Stimulated activated CD4-positive, alpha-beta T cell treated with anti-CD3 and anti-CD28 coated beads, Interleukin-2, amount 100 ng/mL, for 4 hours (primary cell): Measurements from ENCODE around the gene PSMD14.
"Not testable (repeated sequence)": the region's sequence is repeated elsewhere in the genome, so short reads cannot be mapped to it uniquely, and the experiment has no call there.

ENCODE experiments used
- DNase-seq: peaks from one replicate; pipeline ENCODE4 v3.0.0-alpha.2; 2020; ENCODE audit warnings: low read depth

Gene PSMD14

GRCh38 chr2:161308178-161308955 lies at the start of gene PSMD14:
Gene PSMD14, plus strand, starts transcription at chr2:161308425. Its CDS starts 10,401 bp downstream, at chr2:161318826.
- peak; percentile 81 for DNase-seq

GRCh38 chr2:161265874-161266273 lies 42.4 kb upstream of the PSMD14 start:
- DNase-seq = no peak

DNA sequence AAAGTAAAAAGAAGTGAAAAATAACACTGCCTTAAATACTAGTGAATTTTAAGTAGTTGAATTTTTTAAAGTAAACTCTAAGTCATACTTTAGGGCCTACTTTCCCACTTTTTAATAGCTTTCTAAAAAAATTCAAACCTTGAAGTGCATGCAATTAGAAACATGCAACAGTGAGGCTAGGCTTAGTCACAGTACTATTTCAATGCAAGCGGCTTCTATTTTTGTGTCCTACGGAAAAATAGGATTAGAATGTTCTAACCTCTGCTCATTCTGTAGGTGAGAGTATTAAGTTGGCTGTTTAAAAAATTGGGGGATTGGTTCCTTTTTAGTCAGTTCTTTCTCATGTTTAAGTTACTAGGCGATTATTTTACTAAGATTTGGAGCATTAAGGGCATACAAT lies 39.1 kb upstream of the PSMD14 start:
- no peak for DNase-seq

GRCh38 chr2:161273038-161273760 lies 35.0 kb upstream of the PSMD14 start:
- DNase-seq = peak; percentile 19

- DNase-seq = peak; percentile 20
These were observed 29.5 kb upstream of the PSMD14 start for GRCh38 chr2:161278564-161279229.

DNA sequence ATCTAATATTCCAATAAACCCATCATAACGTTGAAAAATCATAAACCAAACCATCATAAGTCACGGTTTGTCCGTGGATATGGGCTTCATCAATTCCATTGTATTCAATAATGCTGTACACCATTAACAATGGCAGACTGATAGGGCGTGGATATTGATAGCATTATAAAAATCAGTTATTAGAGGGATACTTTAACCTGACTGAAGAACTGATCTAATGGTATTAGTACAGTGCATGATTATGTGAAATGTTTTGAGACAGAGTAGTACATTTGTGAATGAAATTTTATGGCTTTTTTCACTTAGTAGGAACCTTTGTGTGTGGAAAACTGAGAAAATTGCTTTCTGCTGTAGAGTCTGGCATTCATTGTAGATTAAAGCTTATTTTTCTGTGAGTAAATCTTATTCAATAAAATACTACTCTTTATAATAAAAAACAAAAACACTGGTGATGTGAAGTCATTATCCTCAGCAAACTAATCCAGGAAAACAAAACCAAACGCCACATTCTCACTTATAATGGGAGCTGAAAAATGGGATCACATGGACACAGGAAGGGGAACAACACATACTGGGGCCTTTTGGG lies 28.9 kb upstream of the PSMD14 start:
- not testable (repeated sequence) for DNase-seq

DNA sequence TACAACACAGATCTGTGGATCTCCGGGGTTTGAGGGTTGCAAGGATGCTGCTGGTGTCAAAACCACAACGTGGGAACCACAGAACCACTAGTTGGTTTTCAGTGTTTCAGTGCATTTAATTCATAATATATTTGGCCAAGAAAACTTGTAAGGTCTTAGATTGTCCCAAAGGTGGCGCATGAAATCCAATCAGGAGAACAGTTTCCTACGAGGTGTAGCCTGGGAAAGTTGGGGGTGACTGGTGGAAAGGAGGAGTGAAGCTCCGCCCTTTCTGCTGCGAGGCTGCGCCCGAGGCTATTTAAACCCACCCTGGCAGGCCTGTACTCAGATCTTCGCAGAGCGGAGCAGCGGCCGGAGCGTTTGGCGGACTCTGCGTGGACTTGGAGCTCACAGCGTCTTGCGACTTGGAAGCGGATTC lies 27.3 kb upstream of the PSMD14 start:
- DNase-seq = not testable (repeated sequence)

- DNase-seq = not testable (repeated sequence)
These were observed 26.5 kb upstream of the PSMD14 start for GRCh38 chr2:161281615-161282310.

DNA sequence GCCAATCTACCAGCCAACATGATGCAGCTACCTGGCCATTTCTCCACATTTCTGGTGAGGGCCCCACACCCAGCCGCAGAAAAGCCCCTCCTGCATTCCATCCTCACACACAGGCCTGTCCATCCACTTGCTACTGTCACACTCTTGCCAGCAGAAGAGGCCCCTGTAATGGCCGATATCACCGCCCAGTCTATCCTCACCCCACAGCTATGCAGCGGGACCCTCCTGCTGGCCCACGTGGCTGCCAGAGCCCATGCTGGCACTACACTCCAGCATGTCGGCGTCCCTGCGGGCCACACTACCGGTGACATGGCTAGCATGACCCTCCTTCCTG lies 25.9 kb upstream of the PSMD14 start:
- DNase-seq = not testable (repeated sequence)

GRCh38 chr2:161283926-161284325 lies 24.3 kb upstream of the PSMD14 start:
- no peak for DNase-seq

DNA sequence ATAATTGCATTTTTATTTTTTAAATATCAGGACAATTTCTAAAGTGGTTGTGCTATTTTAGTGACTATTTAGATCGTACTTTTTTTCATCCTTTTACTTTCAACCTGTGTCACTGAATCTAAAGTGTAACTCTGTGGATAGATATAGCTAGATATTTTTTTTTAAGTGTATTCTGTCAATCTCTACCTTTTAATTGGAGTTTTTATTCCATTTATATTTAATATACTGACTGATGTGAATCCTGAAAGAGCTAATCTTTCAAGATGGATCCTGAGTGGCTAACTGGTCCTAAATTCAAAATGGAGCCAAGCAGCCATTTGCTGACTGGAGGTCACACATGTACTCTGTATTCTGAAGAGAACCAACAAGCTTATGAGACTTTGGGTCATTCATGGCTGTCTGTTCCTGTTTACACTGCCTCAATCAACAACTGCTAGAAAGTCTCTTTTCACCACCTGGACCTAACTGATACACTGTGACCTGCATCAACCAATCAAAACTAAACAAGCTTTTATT lies 4.6 kb upstream of the PSMD14 start:
- no peak for DNase-seq

DNA sequence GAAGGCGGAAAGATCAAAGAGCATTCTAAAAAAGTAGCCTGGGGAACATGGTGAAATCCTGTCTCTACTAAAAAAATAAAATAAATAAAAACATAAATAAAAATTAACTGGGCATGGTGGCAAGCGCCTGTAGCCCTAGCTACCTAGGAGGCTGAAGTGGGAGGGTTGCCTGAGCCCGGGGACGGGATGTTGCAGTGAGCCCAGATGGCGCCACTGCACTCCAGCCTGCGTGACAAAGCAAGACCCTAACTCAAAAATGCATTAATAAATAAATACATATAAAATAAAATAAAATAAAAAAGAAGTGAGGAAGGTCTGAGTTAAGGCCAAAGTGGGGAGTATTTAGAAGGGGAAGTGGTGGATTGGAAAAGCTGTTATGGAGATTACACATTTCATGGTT lies 1.3 kb upstream of the PSMD14 start:
- DNase-seq = no peak

DNA sequence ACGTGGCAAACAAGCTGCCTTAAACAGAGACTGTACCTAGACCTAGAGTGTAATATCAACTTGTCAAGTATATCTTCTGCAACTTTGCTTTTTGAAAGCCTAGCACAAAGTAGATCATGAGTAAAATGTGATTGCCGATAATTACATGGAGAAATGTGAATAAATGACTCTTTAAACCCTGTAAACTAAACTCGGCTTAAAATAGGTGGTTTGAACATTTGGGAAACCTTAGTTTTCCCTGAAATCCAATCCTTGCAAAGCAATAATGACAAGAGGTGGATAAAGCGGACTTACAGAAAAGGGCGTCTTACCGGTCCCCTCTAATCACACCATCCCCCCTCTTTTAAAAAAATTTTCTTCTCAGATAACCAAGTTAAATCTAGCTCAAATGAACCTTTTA lies 549 bp upstream of the PSMD14 start:
- no peak for DNase-seq

DNA sequence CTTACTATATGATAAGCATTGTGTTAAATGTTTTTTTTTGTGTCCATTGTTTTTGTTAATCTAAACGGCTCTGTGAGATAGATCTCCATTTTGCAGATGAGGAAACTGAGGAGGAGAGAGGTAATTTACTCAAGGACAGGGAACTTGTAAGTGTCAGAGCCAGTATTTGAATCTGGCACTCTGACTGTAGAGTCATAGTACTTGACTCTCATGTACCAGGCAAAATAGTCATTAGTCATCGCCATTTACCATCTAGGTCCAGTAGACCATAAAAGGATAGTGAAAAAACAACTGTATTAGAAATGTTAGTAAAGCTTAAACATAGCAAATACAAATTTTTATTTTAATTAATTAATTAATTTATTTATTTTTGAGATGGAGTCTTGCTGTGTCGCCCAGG lies 4.8 kb downstream of the PSMD14 start:
- no peak for DNase-seq

- DNase-seq = no peak
These were observed 7.2 kb downstream of the PSMD14 start for GRCh38 chr2:161315380-161315779.

DNA sequence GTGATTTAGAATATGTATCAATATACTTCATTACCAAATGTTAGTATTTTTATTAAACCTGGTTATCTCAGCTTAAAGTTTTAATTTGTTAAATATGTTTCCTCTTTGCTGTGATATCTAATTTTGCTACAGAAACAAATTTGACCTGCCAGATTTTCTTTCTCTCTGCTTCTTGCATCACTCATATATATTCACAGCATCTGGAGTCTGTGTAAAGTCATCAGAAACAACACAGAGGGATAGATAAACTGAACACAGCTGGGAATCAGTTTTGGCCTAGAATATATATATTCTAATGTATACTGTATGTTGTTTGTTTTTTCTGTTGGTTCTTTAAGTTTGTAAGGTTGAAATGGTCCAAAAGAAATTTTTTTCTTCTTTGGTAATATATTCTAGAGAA lies 8.5 kb downstream of the PSMD14 start:
- DNase-seq = no peak

GRCh38 chr2:161321944-161322648 lies 13.9 kb downstream of the PSMD14 start:
- DNase-seq = no peak

GRCh38 chr2:161324876-161325275 lies 16.7 kb downstream of the PSMD14 start:
- DNase-seq = no peak

GRCh38 chr2:161327582-161327981 lies 19.4 kb downstream of the PSMD14 start:
- no peak for DNase-seq

- no peak for DNase-seq
These were observed 24.2 kb downstream of the PSMD14 start for GRCh38 chr2:161332371-161332967.

- DNase-seq = no peak
These were observed 27.4 kb downstream of the PSMD14 start for GRCh38 chr2:161335626-161336025.
